Neural cell (in vitro differentiated cells): Measurements from ENCODE around the gene TRPM2.

Experiments
- CTCF ChIP-seq: fragments of 450-650 bp; IDR thresholded peaks from 2 replicates; pipeline ENCODE4 v1.5.1; 2014; ENCODE audit warnings: antibody characterized with exemption, mild to moderate bottlenecking, moderate library complexity; ENCODE audit not compliant: poor library complexity, severe bottlenecking
- EP300 ChIP-seq: fragments of 450-650 bp; conservative IDR thresholded peaks from 2 replicates; pipeline ENCODE4 v1.6.1; 2014; ENCODE audit warnings: antibody characterized with exemption, mild to moderate bottlenecking, moderate library complexity; ENCODE audit not compliant: poor library complexity, severe bottlenecking
- EZH2 ChIP-seq: fragments of 200-600, 300-800 bp; shearing (Covaris generic), sonication (generic); IDR thresholded peaks from 2 replicates; pipeline ENCODE4 v1.6.1; 2014; ENCODE audit warnings: antibody characterized with exemption, low read length, borderline replicate concordance, mild to moderate bottlenecking; ENCODE audit not compliant: insufficient read depth, poor library complexity, severe bottlenecking
- MXI1 ChIP-seq: fragments of 450-650 bp; conservative IDR thresholded peaks from 2 replicates; pipeline ENCODE4 v1.6.1; 2014; ENCODE audit warnings: antibody characterized with exemption, mild to moderate bottlenecking; ENCODE audit not compliant: poor library complexity, severe bottlenecking
- POLR2AphosphoS5 ChIP-seq: IDR thresholded peaks from 2 replicates; pipeline ENCODE4 v1.6.1; 2012
- RAD21 ChIP-seq: fragments of 450-650 bp; conservative IDR thresholded peaks from 2 replicates; pipeline ENCODE4 v1.6.1; 2014; ENCODE audit warnings: antibody characterized with exemption, mild to moderate bottlenecking, moderate library complexity
- REST ChIP-seq: IDR thresholded peaks from 2 replicates; pipeline ENCODE4 v1.6.1; 2012; ENCODE audit warnings: borderline replicate concordance
- SMC3 ChIP-seq: fragments of 450-650 bp; conservative IDR thresholded peaks from 2 replicates; pipeline ENCODE4 v1.6.1; 2014; ENCODE audit warnings: antibody characterized with exemption, mild to moderate bottlenecking, moderate library complexity; ENCODE audit not compliant: poor library complexity

GRCh38 chr21:44478124-44478800 lies 124.8 kb downstream of the TRPM2 start:
- no peak for TF ChIP-seq POLR2AphosphoS5
- TF ChIP-seq CTCF, result no peak
- no peak for TF ChIP-seq SMC3
- no peak for TF ChIP-seq MXI1
- TF ChIP-seq EP300, result no peak
- TF ChIP-seq RAD21, result no peak
- TF ChIP-seq REST, result no peak
- TF ChIP-seq EZH2, result no peak
